ENCODE results near the gene TFDP2.
"Not testable (repeated sequence)": the region's sequence is repeated elsewhere in the genome, so short reads cannot be mapped to it uniquely, and the experiment has no call there.

Gene TFDP2

DNA sequence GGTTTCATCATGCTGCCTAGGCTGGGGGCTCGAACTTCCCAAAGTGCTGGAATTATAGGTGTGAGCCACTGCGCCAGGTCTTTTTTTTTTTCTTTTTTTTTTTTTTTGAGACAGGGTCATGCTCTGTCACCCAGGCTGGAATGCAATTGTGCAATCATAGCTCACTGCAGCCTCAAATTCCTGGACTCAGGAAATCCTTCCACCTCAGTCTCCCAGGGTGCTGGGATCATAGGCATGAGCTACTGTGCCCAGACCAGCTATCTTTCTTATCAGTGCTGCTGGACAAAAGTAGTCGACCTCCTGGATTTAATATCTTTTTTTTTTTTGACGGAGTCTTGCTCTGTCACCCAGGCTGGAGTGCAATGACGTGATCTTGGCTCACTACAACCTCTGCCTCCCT is 60.8 kb downstream of the TFDP2 start:
- no peak overlapping the region for H3K4me3 ChIP-seq (ENCODE audit: low read depth, low read length)
- peak; percentile 4 for DNase-seq (ENCODE audit: low read depth)
- TF ChIP-seq, protein P1, sequence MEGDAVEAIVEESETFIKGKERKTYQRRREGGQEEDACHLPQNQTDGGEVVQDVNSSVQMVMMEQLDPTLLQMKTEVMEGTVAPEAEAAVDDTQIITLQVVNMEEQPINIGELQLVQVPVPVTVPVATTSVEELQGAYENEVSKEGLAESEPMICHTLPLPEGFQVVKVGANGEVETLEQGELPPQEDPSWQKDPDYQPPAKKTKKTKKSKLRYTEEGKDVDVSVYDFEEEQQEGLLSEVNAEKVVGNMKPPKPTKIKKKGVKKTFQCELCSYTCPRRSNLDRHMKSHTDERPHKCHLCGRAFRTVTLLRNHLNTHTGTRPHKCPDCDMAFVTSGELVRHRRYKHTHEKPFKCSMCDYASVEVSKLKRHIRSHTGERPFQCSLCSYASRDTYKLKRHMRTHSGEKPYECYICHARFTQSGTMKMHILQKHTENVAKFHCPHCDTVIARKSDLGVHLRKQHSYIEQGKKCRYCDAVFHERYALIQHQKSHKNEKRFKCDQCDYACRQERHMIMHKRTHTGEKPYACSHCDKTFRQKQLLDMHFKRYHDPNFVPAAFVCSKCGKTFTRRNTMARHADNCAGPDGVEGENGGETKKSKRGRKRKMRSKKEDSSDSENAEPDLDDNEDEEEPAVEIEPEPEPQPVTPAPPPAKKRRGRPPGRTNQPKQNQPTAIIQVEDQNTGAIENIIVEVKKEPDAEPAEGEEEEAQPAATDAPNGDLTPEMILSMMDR (conservative IDR thresholded peaks at IDR 0.05; ENCODE audit: low read depth, low read length): no peak

DNA sequence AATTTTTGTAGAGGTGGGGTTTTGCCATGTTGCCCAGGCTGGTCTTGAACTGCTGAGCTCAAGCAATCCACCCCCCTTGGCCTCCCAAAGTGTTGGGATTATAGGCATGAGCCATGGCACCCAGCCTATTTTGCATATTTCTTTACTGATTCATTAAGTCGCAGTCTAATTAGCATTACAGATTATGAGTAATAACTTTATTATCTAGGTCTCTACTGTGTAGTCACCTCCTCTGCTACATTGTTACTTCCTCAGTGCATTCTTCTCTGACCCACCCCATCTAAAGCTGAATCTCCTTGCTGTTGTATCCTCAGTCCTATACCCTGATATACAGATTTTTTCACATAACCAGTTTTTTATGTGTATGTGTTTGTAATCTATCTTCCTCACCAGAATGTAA is 61.7 kb downstream of the TFDP2 start:
- DNase-seq (ENCODE audit: low read depth): peak; percentile 24
- TF ChIP-seq, protein P1 (conservative IDR thresholded peaks at IDR 0.05; ENCODE audit: low read depth, low read length): no peak
- H3K4me3 ChIP-seq (ENCODE audit: low read depth, low read length): no peak overlapping the region

DNA sequence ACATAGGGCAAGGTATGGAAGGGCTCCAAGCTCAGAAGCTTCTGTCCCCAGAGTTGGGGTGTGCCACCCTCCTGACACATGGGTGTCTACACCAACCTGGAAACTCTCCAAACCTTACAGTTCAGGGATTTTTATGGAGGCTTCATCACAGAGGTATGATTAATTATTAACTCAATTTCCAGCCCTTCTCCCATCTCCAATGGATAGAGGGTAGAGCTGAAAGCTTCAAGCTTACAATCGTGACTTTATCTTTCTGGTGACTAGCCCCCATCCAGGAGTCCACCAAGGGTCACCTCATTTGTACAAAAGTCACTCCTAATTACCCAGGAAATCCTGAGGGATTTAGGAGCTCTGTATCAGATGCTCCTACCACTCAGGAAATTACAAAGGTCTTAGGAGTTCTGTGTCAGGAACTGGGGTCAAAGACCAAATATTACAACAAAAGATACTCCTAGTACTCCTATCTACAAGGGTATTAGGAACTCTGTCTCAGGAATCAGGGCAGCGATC is 62.7 kb downstream of the TFDP2 start:
- no peak overlapping the region for H3K4me3 ChIP-seq (ENCODE audit: low read depth, low read length)
- TF ChIP-seq, protein P1 (conservative IDR thresholded peaks at IDR 0.05; ENCODE audit: low read depth, low read length): no peak

DNA sequence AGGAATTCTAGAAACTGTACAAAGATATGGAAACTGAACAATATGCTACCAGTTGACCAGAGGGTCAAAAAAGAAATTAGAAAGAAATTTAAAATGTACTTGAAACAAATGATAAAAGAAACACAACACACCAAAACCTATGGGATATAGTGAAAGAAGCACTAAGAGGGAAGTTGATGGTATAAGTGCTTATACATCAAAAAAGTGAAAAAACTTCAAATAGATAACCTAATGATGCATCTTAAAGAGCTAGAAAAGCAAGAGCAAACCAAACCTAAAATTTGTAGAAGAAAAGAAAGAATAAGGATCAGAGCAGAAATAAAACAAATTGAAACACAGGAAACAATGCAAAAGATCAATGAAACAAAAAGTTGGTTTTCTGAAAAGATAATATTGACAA is 68.2 kb downstream of the TFDP2 start:
- DNase-seq (ENCODE audit: low read depth): no peak
- TF ChIP-seq, protein P1 (conservative IDR thresholded peaks at IDR 0.05; ENCODE audit: low read depth, low read length): no peak
- no peak overlapping the region for H3K4me3 ChIP-seq (ENCODE audit: low read depth, low read length)

More for the DNA sequence above, 62.7 kb downstream of the TFDP2 start:
- DNase-seq (ENCODE audit: low read depth): no peak

DNA sequence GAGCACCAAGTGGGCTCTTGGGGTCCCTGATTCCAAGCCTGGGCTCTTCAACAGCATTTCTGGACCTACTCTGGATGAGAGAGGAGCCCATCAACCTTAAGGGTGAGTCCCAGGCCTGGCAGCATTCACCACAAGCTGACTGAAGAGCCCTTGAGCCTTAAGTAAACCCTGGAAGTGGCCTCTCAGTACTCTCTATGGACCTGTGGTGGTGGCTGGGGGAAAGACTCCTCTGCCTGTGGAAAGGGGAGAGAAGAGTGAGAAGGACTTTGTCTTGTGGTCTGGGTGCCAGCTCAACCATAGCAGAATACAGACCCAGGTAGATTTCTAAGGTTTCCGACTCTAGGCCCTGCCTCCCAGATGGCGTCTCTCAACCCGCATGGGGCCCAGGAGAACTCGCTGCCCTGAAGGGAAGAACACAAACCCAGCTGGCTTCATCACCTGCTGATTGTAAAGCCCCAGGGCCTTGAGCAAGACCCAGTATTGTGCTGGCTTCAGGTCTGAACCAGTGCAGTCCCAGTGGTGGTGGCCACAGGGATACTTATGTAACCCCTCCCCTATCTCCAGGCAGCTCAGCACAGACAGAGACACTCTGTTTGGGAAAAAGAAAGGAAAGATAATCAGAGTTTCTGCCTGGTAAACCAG is 71.4 kb downstream of the TFDP2 start:
- no peak for DNase-seq (ENCODE audit: low read depth)
- TF ChIP-seq, protein P1 (conservative IDR thresholded peaks at IDR 0.05; ENCODE audit: low read depth, low read length): no peak
- H3K4me3 ChIP-seq (ENCODE audit: low read depth, low read length): no peak overlapping the region

DNA sequence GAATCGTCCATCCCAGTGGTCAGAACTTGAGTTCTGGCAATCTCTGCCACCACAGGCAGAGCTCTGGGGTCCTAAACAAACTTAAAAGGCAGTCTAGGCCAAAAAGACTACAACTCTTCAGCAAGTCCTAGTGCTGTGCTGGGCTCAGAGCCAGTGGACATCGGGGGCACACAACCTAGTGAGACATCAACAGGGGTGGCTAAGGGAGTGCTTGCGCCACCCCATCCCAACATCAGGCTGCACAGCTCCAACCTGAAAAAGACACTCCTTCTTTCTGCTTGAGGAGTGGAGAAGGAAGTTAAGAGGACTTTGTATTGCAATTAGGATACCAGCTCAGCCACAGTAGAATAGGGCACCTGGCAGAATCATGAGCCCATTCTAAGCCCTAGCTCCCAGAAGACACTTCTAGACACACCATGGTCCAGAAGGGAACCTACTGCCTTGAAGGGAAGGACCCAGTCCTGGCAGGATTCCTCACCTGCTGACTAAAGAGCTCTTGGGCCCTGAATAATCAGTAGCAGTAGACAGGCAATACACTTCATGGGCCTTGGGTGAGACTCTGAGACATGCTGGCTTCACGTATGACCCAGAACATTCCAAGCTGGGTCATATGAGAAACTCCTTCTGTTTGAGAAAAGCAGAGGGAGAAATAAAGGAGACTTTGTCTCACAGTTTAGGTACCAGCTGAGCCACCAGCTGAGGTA is 72.0 kb downstream of the TFDP2 start:
- H3K4me3 ChIP-seq (ENCODE audit: low read depth, low read length): no peak overlapping the region
- TF ChIP-seq, protein P1 (conservative IDR thresholded peaks at IDR 0.05; ENCODE audit: low read depth, low read length): no peak
- DNase-seq (ENCODE audit: low read depth): no peak

DNA sequence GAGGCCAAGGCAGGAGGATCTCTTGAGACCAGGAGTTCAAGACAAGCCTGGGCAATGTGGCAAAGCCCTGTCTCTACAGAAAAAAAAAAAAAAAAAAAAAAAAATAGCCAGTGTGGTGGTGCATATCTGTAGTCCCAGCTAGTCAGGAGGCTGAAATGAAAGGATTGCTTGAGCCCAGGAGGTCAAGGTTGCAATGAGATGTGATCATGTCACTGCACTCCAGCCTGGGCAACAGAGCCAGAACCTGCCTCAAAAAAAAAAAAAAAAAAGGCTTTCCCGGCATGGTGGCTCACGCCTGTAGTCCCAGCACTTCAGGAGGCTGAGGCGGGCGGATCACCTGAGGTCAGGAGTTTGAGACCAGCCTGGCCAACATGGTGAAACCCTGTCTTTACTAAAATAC is 73.7 kb downstream of the TFDP2 start:
- not testable (repeated sequence) for H3K4me3 ChIP-seq (ENCODE audit: low read depth, low read length); DNase-seq (ENCODE audit: low read depth)
